K562 (cell line): ENCODE results near the gene SRM. TPM values are rescaled to one million over a fixed set of nuclear protein-coding genes. Genes with fewer than 3 reads are reported as not detected.

Experiments
- ARID1B ChIP-seq: fragments of 450-650 bp; IDR thresholded peaks from 2 replicates; pipeline ENCODE4 v1.6.1; 2016; ENCODE audit warnings: antibody characterized with exemption, mild to moderate bottlenecking, inconsistent platforms
- BRCA1 ChIP-seq, 2 experiments: fragments of 450-650 bp in 1 of 2; sonication (generic) in 1 of 2; formaldehyde crosslinking in 1 of 2; IDR thresholded peaks; 2 replicates each; pipeline versions ENCODE4 v1.5.0 to v1.6.1; 2017 to 2020; ENCODE audit warnings: mild to moderate bottlenecking in 1 of 2, missing genetic modification reagents in 1 of 2
- CBFA2T3 ChIP-seq: fragments of 450-650 bp; IDR thresholded peaks from 2 replicates; pipeline ENCODE4 v1.6.1; 2017
- FOS ChIP-seq: IDR thresholded peaks from 3 replicates; pipeline ENCODE4 v1.6.1; 2011; ENCODE audit not compliant: insufficient read length; ENCODE audit errors: extremely low read depth
- GABPB1 ChIP-seq: sonication (generic); formaldehyde crosslinking; IDR thresholded peaks from 2 replicates; pipeline ENCODE4 v1.8.0; 2022; ENCODE audit warnings: mild to moderate bottlenecking, missing genetic modification reagents
- GATA2 ChIP-seq: sonication (generic); formaldehyde crosslinking; IDR thresholded peaks from 2 replicates; pipeline ENCODE4 v1.4.0; 2020; ENCODE audit warnings: mild to moderate bottlenecking, missing genetic modification reagents
- GTF2E2 ChIP-seq: fragments of 200-800 bp; sonication (Bioruptor generic); IDR thresholded peaks from 2 replicates; pipeline ENCODE4 v1.6.1; 2016; ENCODE audit warnings: missing genetic modification characterization, missing compliant biosample characterization
- HMGN3 ChIP-seq: IDR thresholded peaks from 2 replicates; pipeline ENCODE4 v1.6.1; 2011; ENCODE audit warnings: borderline replicate concordance, low read depth, mild to moderate bottlenecking, mixed read lengths, low read length; ENCODE audit not compliant: insufficient read length; ENCODE audit errors: extremely low read depth
- KAT7 ChIP-seq: sonication (generic); formaldehyde crosslinking; IDR thresholded peaks from 2 replicates; pipeline ENCODE4 v1.8.0; 2022; ENCODE audit warnings: missing genetic modification reagents, mild to moderate bottlenecking, borderline replicate concordance
- NCOA4 ChIP-seq: fragments of 450-650 bp; IDR thresholded peaks from 2 replicates; pipeline ENCODE4 v1.6.1; 2018; ENCODE audit warnings: mild to moderate bottlenecking; ENCODE audit not compliant: partially characterized antibody
- NFIC ChIP-seq: fragments of 450-650 bp; IDR thresholded peaks from 2 replicates; pipeline ENCODE4 v1.6.1; 2017; ENCODE audit warnings: mild to moderate bottlenecking, inconsistent platforms
- NR2C1 ChIP-seq, 2 experiments: fragments of 450-650 bp; IDR thresholded peaks; 2 replicates each; pipeline ENCODE4 v1.6.1; 2017; ENCODE audit warnings: mild to moderate bottlenecking in 2 of 2, antibody characterized with exemption in 1 of 2, inconsistent platforms in 1 of 2, missing compliant biosample characterization in 1 of 2, missing genetic modification characterization in 1 of 2
- RAD51 ChIP-seq: fragments of 450-650 bp; IDR thresholded peaks from 2 replicates; pipeline ENCODE4 v1.7.1; 2016; ENCODE audit warnings: low read depth, mild to moderate bottlenecking, borderline replicate concordance
- RUNX1 ChIP-seq: sonication (generic); IDR thresholded peaks from 2 replicates; pipeline ENCODE4 v1.6.1; 2016; ENCODE audit warnings: antibody characterized with exemption, low read depth
- SRSF1 ChIP-seq: fragments of 200-400 bp; formaldehyde crosslinking; IDR thresholded peaks from 2 replicates; pipeline ENCODE4 v1.6.1; 2017; ENCODE audit warnings: mild to moderate bottlenecking, low read depth, low read length, moderate library complexity
- ZC3H11A ChIP-seq: IDR thresholded peaks from 2 replicates; pipeline ENCODE4 v1.6.1; 2012; ENCODE audit warnings: low read depth, low read length, improper control_type of control experiment
- ZNF444 ChIP-seq: fragments of 250-450 bp; sonication (Bioruptor Pico); IDR thresholded peaks from 2 replicates; pipeline ENCODE4 v1.4.0; 2020; ENCODE audit warnings: mild to moderate bottlenecking, moderate library complexity
- ZNF707 ChIP-seq: fragments of 250-450 bp; sonication (Bioruptor Pico); conservative IDR thresholded peaks from 2 replicates; pipeline ENCODE4 v1.8.0; 2022; ENCODE audit warnings: inconsistent platforms, mild to moderate bottlenecking, moderate library complexity
- polyA plus RNA-seq, 8 experiments: library from polyadenylated mRNA; depleted of rRNA in 4 of 8; stranded (reverse) in 5 of 8; unstranded in 3 of 8; fragments of >200 nt; fragmentation: Nextera tagmentation in 2 of 8; fragmentation: Illumina TruSeq in 1 of 8; extraction: Ambion mirVana in 2 of 8; extraction: Trizol in 1 of 8; gene quantifications; 2 replicates each; pipeline versions ENCODE4 v1.2.1 to v1.2.3, GENCODE V29; 2011 to 2014; ENCODE audit warnings: inconsistent platforms in 1 of 8, missing spikeins in 1 of 8
- total RNA-seq, 7 experiments: library from RNA; depleted of rRNA in 6 of 7; stranded (reverse); fragments of >200 nt in 6 of 7; fragmentation: Illumina TruSeq in 2 of 7; extraction: Trizol in 2 of 7; gene quantifications; 2 replicates each; pipeline versions ENCODE4 v1.2.1 to v1.2.3, GENCODE V29; 2011 to 2021; ENCODE audit warnings: low replicate concordance in 1 of 7
- TF ChIP-seq, protein P1 (sequence below): fragments of 250-450 bp; sonication (Bioruptor Pico); IDR thresholded peaks from 2 replicates; pipeline ENCODE4 v1.9.0; 2021; ENCODE audit warnings: mild to moderate bottlenecking, inconsistent platforms
- TF ChIP-seq, protein P2 (sequence below): sonication (generic); formaldehyde crosslinking; IDR thresholded peaks from 2 replicates; pipeline ENCODE4 v1.8.0; 2023; ENCODE audit warnings: mild to moderate bottlenecking, missing genetic modification reagents

SRM gene
- total and polyA plus RNA-seq, 9 of the 15 experiments (the other 6 are each of a cell fraction or from before 2014, with no cell fraction given): 23.9 to 373 (median 82.5) TPM

GRCh38 chr1:11052839-11053757, 6.7 kb downstream of the SRM start (continued):
- TF ChIP-seq HMGN3 (peak; percentile 12), GTF2E2 (no peak), CBFA2T3 (peak; percentile 12; the same call in 1 of the 2 replicates), ZNF707 (CRISPR knock-in tag) (no peak), ZC3H11A (no peak), BRCA1 (IDR thresholded peaks at IDR 0.05) (no peak), BRCA1 (CRISPR knock-in tag; IDR thresholded peaks at IDR 0.05) (0 out of 2 replicates have a peak, but pooled peaks have one; percentile 5), KAT7 (CRISPR knock-in tag) (no peak), NR2C1 (IDR thresholded peaks at IDR 0.05) (no peak), NR2C1 (tag; IDR thresholded peaks at IDR 0.05) (no peak), GATA2 (CRISPR knock-in tag) (no peak), RUNX1 (no peak), ZNF444 (CRISPR knock-in tag) (no peak), NCOA4 (no peak), RAD51 (no peak), NFIC (peak; percentile 69; the same call in 1 of the 2 replicates), SRSF1 (peak; percentile 51; the same call in 1 of the 2 replicates), FOS (no peak), GABPB1 (CRISPR knock-in tag) (peak; percentile 7; the same call in 1 of the 2 replicates), ARID1B (no peak)
- TF ChIP-seq, protein P1, sequence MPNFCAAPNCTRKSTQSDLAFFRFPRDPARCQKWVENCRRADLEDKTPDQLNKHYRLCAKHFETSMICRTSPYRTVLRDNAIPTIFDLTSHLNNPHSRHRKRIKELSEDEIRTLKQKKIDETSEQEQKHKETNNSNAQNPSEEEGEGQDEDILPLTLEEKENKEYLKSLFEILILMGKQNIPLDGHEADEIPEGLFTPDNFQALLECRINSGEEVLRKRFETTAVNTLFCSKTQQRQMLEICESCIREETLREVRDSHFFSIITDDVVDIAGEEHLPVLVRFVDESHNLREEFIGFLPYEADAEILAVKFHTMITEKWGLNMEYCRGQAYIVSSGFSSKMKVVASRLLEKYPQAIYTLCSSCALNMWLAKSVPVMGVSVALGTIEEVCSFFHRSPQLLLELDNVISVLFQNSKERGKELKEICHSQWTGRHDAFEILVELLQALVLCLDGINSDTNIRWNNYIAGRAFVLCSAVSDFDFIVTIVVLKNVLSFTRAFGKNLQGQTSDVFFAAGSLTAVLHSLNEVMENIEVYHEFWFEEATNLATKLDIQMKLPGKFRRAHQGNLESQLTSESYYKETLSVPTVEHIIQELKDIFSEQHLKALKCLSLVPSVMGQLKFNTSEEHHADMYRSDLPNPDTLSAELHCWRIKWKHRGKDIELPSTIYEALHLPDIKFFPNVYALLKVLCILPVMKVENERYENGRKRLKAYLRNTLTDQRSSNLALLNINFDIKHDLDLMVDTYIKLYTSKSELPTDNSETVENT (CRISPR knock-in tag): no peak
- TF ChIP-seq, protein P2, sequence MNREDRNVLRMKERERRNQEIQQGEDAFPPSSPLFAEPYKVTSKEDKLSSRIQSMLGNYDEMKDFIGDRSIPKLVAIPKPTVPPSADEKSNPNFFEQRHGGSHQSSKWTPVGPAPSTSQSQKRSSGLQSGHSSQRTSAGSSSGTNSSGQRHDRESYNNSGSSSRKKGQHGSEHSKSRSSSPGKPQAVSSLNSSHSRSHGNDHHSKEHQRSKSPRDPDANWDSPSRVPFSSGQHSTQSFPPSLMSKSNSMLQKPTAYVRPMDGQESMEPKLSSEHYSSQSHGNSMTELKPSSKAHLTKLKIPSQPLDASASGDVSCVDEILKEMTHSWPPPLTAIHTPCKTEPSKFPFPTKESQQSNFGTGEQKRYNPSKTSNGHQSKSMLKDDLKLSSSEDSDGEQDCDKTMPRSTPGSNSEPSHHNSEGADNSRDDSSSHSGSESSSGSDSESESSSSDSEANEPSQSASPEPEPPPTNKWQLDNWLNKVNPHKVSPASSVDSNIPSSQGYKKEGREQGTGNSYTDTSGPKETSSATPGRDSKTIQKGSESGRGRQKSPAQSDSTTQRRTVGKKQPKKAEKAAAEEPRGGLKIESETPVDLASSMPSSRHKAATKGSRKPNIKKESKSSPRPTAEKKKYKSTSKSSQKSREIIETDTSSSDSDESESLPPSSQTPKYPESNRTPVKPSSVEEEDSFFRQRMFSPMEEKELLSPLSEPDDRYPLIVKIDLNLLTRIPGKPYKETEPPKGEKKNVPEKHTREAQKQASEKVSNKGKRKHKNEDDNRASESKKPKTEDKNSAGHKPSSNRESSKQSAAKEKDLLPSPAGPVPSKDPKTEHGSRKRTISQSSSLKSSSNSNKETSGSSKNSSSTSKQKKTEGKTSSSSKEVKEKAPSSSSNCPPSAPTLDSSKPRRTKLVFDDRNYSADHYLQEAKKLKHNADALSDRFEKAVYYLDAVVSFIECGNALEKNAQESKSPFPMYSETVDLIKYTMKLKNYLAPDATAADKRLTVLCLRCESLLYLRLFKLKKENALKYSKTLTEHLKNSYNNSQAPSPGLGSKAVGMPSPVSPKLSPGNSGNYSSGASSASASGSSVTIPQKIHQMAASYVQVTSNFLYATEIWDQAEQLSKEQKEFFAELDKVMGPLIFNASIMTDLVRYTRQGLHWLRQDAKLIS: no peak
